ENCODE results near the gene LHX3.

The LHX3 gene

GRCh38 chr9:136204145-136204805 lies 653 bp downstream of the LHX3 start:
- Mint-ChIP-seq H3K9me3 (no peaks in the 10 kb centered on the region), H3K4me1 (peaks cover 7% of the 10 kb centered on the region), H3K36me3 (ENCODE audit: low read depth) (peaks cover 15% of the 10 kb centered on the region), H3K27me3 (ENCODE audit: low read depth, poor library complexity) (peaks cover 80% of the 10 kb centered on the region), H3K4me3 (no peak overlapping the region), H3K27ac (no peak overlapping the region)
- TF ChIP-seq CTCF (IDR thresholded peaks at IDR 0.05), result no peak
- DNase-seq, result no peak

- H3K27me3 Mint-ChIP-seq (ENCODE audit: low read depth, poor library complexity), result peaks cover 85% of the 10 kb centered on the region
- no peak for DNase-seq
- no peak overlapping the region for H3K27ac Mint-ChIP-seq
- no peak overlapping the region for H3K4me3 Mint-ChIP-seq
- H3K4me1 Mint-ChIP-seq, result peaks cover 7% of the 10 kb centered on the region
- H3K36me3 Mint-ChIP-seq (ENCODE audit: low read depth), result peaks cover 15% of the 10 kb centered on the region
- no peaks in the 10 kb centered on the region for H3K9me3 Mint-ChIP-seq
- no peak for TF ChIP-seq CTCF (IDR thresholded peaks at IDR 0.05)
These were observed 1.4 kb downstream of the LHX3 start for GRCh38 chr9:136203408-136204144.

- Mint-ChIP-seq H3K27ac (no peak overlapping the region), H3K27me3 (ENCODE audit: low read depth, poor library complexity) (peaks cover 93% of the 10 kb centered on the region), H3K9me3 (no peaks in the 10 kb centered on the region), H3K4me3 (no peak overlapping the region), H3K4me1 (peaks cover 7% of the 10 kb centered on the region), H3K36me3 (ENCODE audit: low read depth) (peaks cover 15% of the 10 kb centered on the region)
- no peak for DNase-seq
- TF ChIP-seq CTCF (IDR thresholded peaks at IDR 0.05), result no peak
These were observed 2.2 kb downstream of the LHX3 start for GRCh38 chr9:136202454-136203407.

GRCh38 chr9:136201609-136202453 lies 3.1 kb downstream of the LHX3 start:
- Mint-ChIP-seq H3K36me3 (ENCODE audit: low read depth) (peaks cover 9% of the 10 kb centered on the region), H3K27me3 (ENCODE audit: low read depth, poor library complexity) (peaks cover 98% of the 10 kb centered on the region), H3K4me3 (no peak overlapping the region), H3K27ac (no peak overlapping the region), H3K4me1 (peaks cover under 1% of the 10 kb centered on the region), H3K9me3 (no peaks in the 10 kb centered on the region)
- peak; percentile 92 for DNase-seq
- TF ChIP-seq CTCF (IDR thresholded peaks at IDR 0.05), result no peak

- H3K4me3 Mint-ChIP-seq, result no peak overlapping the region
These were observed 3.8 kb downstream of the LHX3 start for GRCh38 chr9:136201174-136201573.

More at GRCh38 chr9:136201174-136201573, 3.8 kb downstream of the LHX3 start:
- DNase-seq, result no peak
- TF ChIP-seq CTCF (IDR thresholded peaks at IDR 0.05), result no peak
- Mint-ChIP-seq H3K27me3 (ENCODE audit: low read depth, poor library complexity) (peaks cover 98% of the 10 kb centered on the region), H3K36me3 (ENCODE audit: low read depth) (peaks cover 4% of the 10 kb centered on the region), H3K27ac (no peak overlapping the region), H3K9me3 (no peaks in the 10 kb centered on the region), H3K4me1 (no peaks in the 10 kb centered on the region)
